MM.1S (cell line): ENCODE data around the gene PACRG.

Source experiments
- DNase-seq: peaks from one replicate; pipeline ENCODE4 v3.0.0-alpha.2; 2015
- H2AFZ ChIP-seq: fragments of 300-600 bp; sonication (generic); 2 replicates; pipeline ENCODE4 v1.6.0; 2016; ENCODE audit warnings: antibody characterized with exemption, low read length
- H3F3A ChIP-seq: fragments of 300-600 bp; sonication (generic); 2 replicates; pipeline ENCODE4 v1.6.1; 2016; ENCODE audit warnings: mild to moderate bottlenecking, antibody characterized with exemption, low read length, moderate library complexity, mixed read lengths; ENCODE audit not compliant: insufficient read depth
- H3K27ac ChIP-seq: fragments of 300-600 bp; sonication (generic); 2 replicates; pipeline ENCODE4 v1.5.1; 2016; ENCODE audit warnings: mild to moderate bottlenecking, low read length
- H3K27me3 ChIP-seq: fragments of 300-600 bp; sonication (generic); replicated peaks from 2 replicates; pipeline ENCODE4 v1.6.0; 2016; ENCODE audit warnings: low read length; ENCODE audit not compliant: insufficient read depth
- H3K36me3 ChIP-seq: fragments of 300-600 bp; sonication (generic); replicated peaks from 2 replicates; pipeline ENCODE4 v1.6.1; 2016; ENCODE audit warnings: mild to moderate bottlenecking, low read length, mixed read lengths; ENCODE audit not compliant: insufficient read depth
- H3K4me1 ChIP-seq: fragments of 300-600 bp; sonication (generic); 2 replicates; pipeline ENCODE4 v1.6.1; 2016; ENCODE audit warnings: low read length, mixed read lengths
- H3K4me2 ChIP-seq: fragments of 300-600 bp; sonication (generic); 2 replicates; pipeline ENCODE4 v1.6.0; 2016; ENCODE audit warnings: low read depth, low read length
- H3K4me3 ChIP-seq: fragments of 300-600 bp; sonication (generic); 2 replicates; pipeline ENCODE4 v1.5.1; 2016; ENCODE audit warnings: low read length, mixed read lengths
- H3K79me2 ChIP-seq: fragments of 300-600 bp; sonication (generic); 2 replicates; pipeline ENCODE4 v1.6.1; 2016; ENCODE audit warnings: mixed run types, low read length, mixed read lengths
- H3K9ac ChIP-seq: fragments of 300-600 bp; sonication (generic); 2 replicates; pipeline ENCODE4 v1.6.1; 2016; ENCODE audit warnings: low read length, mixed read lengths
- H3K9me2 ChIP-seq: fragments of 300-600 bp; sonication (generic); replicated peaks from 2 replicates; pipeline ENCODE4 v1.6.1; 2016; ENCODE audit warnings: mild to moderate bottlenecking, low read length, mixed read lengths; ENCODE audit not compliant: insufficient read depth
- H3K9me3 ChIP-seq: fragments of 300-600 bp; sonication (generic); replicated peaks from 2 replicates; pipeline ENCODE4 v1.6.1; 2016; ENCODE audit warnings: mild to moderate bottlenecking, low read length, mixed read lengths; ENCODE audit not compliant: insufficient read depth
- H4K20me1 ChIP-seq: fragments of 300-600 bp; sonication (generic); 2 replicates; pipeline ENCODE4 v1.6.1; 2016; ENCODE audit warnings: mild to moderate bottlenecking, low read length, moderate library complexity, mixed read lengths; ENCODE audit not compliant: insufficient read depth
- EZH2 ChIP-seq: fragments of 300-600 bp; sonication (generic); optimal IDR thresholded peaks from 2 replicates; pipeline ENCODE3; 2017; ENCODE audit warnings: low read depth, mild to moderate bottlenecking, antibody characterized with exemption, low read length, mixed read lengths
- EZH2phosphoT487 ChIP-seq: fragments of 300-600 bp; sonication (generic); IDR thresholded peaks from 2 replicates; pipeline ENCODE4 v1.6.1; 2018; ENCODE audit warnings: antibody characterized with exemption, low read length
- TF ChIP-seq, protein P1 (sequence below): fragments of 300-600 bp; sonication (generic); IDR thresholded peaks from 2 replicates; pipeline ENCODE4 v1.5.1; 2016; ENCODE audit warnings: antibody characterized with exemption, low read length, mixed read lengths

PACRG gene

GRCh38 chr6:163180874-163181541 is 453.2 kb downstream of the PACRG start:
- Histone ChIP-seq H3K4me2 (no peak overlapping the region), H3K9me3 (no peaks in the 10 kb centered on the region), H3K36me3 (no peaks in the 10 kb centered on the region), H3K4me3 (no peak overlapping the region), H3F3A (no peaks in the 10 kb centered on the region), H2AFZ (no peak overlapping the region), H3K79me2 (no peaks in the 10 kb centered on the region), H3K27ac (no peak overlapping the region), H3K27me3 (no peaks in the 10 kb centered on the region), H4K20me1 (no peaks in the 10 kb centered on the region), H3K9ac (no peak overlapping the region), H3K9me2 (no peaks in the 10 kb centered on the region), H3K4me1 (no peaks in the 10 kb centered on the region)
- no peak for DNase-seq
- TF ChIP-seq EZH2 = no peak
- TF ChIP-seq EZH2phosphoT487 = no peak
- TF ChIP-seq, protein P1, sequence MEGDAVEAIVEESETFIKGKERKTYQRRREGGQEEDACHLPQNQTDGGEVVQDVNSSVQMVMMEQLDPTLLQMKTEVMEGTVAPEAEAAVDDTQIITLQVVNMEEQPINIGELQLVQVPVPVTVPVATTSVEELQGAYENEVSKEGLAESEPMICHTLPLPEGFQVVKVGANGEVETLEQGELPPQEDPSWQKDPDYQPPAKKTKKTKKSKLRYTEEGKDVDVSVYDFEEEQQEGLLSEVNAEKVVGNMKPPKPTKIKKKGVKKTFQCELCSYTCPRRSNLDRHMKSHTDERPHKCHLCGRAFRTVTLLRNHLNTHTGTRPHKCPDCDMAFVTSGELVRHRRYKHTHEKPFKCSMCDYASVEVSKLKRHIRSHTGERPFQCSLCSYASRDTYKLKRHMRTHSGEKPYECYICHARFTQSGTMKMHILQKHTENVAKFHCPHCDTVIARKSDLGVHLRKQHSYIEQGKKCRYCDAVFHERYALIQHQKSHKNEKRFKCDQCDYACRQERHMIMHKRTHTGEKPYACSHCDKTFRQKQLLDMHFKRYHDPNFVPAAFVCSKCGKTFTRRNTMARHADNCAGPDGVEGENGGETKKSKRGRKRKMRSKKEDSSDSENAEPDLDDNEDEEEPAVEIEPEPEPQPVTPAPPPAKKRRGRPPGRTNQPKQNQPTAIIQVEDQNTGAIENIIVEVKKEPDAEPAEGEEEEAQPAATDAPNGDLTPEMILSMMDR = no peak

- Histone ChIP-seq H3K4me1 (no peaks in the 10 kb centered on the region), H3K9me3 (no peaks in the 10 kb centered on the region), H3K27me3 (no peaks in the 10 kb centered on the region), H3K27ac (no peak overlapping the region), H3K79me2 (no peaks in the 10 kb centered on the region), H2AFZ (no peak overlapping the region), H3K36me3 (no peaks in the 10 kb centered on the region), H3F3A (no peaks in the 10 kb centered on the region), H3K4me2 (no peak overlapping the region), H3K9me2 (no peaks in the 10 kb centered on the region), H4K20me1 (no peaks in the 10 kb centered on the region), H3K4me3 (no peak overlapping the region), H3K9ac (no peak overlapping the region)
- TF ChIP-seq EZH2 (no peak), EZH2phosphoT487 (no peak)
- TF ChIP-seq, protein P1 = no peak
- no peak for DNase-seq
Measured at GRCh38 chr6:163181666-163182180, 453.9 kb downstream of the PACRG start.

DNA sequence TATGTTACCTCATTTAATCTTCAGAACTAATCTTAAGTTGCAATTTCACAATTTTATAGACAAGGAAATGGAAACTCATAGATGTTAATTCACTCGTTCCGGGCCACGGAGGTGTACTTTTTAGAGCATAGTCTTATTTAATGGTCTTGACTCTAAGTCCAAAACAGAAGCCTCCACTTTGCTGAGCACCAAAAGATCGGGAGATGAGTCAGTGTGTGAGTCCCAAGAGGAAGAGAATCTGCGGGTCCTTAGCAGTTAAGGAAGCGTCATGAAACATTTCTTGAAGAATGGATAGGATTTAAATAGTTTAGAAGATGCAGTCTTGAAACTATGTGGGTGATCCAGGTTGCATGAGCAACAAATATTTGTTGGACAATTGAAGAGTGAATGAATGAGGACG is 454.9 kb downstream of the PACRG start:
- no peaks in the 10 kb centered on the region for H3K4me1 ChIP-seq
- no peak overlapping the region for H2AFZ ChIP-seq
- no peak overlapping the region for H3K4me3 ChIP-seq
- H3K9me2 ChIP-seq = no peaks in the 10 kb centered on the region
- no peaks in the 10 kb centered on the region for H3F3A ChIP-seq
- TF ChIP-seq, protein P1 = no peak
- TF ChIP-seq EZH2 (no peak), EZH2phosphoT487 (no peak)
- no peaks in the 10 kb centered on the region for H3K27me3 ChIP-seq
- no peaks in the 10 kb centered on the region for H3K36me3 ChIP-seq
- no peaks in the 10 kb centered on the region for H3K9me3 ChIP-seq
- H4K20me1 ChIP-seq = no peaks in the 10 kb centered on the region
- no peaks in the 10 kb centered on the region for H3K79me2 ChIP-seq
- no peak for DNase-seq
- no peak overlapping the region for H3K4me2 ChIP-seq
- no peak overlapping the region for H3K27ac ChIP-seq
- H3K9ac ChIP-seq = no peak overlapping the region
